A549 (cell line): ENCODE data around the gene GSAP.

Source experiments
- CTCF ChIP-seq: fragments of >200 bp; sonication (Bioruptor Twin); formaldehyde crosslinking; IDR thresholded peaks from 3 replicates; pipeline ENCODE4 v1.5.1; 2016
- FOSL2 ChIP-seq, 2 experiments: fragments of 450-650 bp in 1 of 2; fragments of >200 bp in 1 of 2; sonication (Bioruptor Twin) in 1 of 2; formaldehyde crosslinking; IDR thresholded peaks; 2 replicates each; pipeline versions ENCODE4 v1.5.0 to v1.6.1; 2016 to 2020; ENCODE audit warnings: mild to moderate bottlenecking in 1 of 2, moderate library complexity in 1 of 2
- JUN ChIP-seq, 2 experiments: fragments of >200 bp; sonication (Bioruptor Twin); formaldehyde crosslinking; IDR thresholded peaks; 2 replicates in 1 of 2; 3 replicates in 1 of 2; pipeline ENCODE4 v1.6.1; 2016 to 2017
- JUNB ChIP-seq: fragments of >200 bp; sonication (Bioruptor Twin); formaldehyde crosslinking; IDR thresholded peaks from 2 replicates; pipeline ENCODE4 v1.6.1; 2016
- MAZ ChIP-seq: fragments of 150-350 bp; IDR thresholded peaks from 2 replicates; pipeline ENCODE4 v1.6.1; 2014; ENCODE audit warnings: antibody characterized with exemption, low read depth, low read length, borderline replicate concordance
- POLR2A ChIP-seq: IDR thresholded peaks from 2 replicates; pipeline ENCODE4 v1.6.1; 2012; ENCODE audit warnings: mild to moderate bottlenecking, low read length
- USF2 ChIP-seq: fragments of 450-650 bp; IDR thresholded peaks from 2 replicates; pipeline ENCODE4 v1.6.1; 2014; ENCODE audit warnings: antibody characterized with exemption
- ZC3H11A ChIP-seq: fragments of 450-650 bp; IDR thresholded peaks from 2 replicates; pipeline ENCODE4 v1.6.1; 2014; ENCODE audit warnings: antibody characterized with exemption, mild to moderate bottlenecking
- TF ChIP-seq, protein P1 (sequence below): fragments of 250-450 bp; sonication (Bioruptor Pico); IDR thresholded peaks from 2 replicates; pipeline ENCODE4 v1.5.0; 2021; ENCODE audit warnings: mild to moderate bottlenecking, moderate library complexity, borderline replicate concordance
- TF ChIP-seq, protein P2 (sequence below): IDR thresholded peaks from 2 replicates; pipeline ENCODE4 v1.6.1; 2012

DNA sequence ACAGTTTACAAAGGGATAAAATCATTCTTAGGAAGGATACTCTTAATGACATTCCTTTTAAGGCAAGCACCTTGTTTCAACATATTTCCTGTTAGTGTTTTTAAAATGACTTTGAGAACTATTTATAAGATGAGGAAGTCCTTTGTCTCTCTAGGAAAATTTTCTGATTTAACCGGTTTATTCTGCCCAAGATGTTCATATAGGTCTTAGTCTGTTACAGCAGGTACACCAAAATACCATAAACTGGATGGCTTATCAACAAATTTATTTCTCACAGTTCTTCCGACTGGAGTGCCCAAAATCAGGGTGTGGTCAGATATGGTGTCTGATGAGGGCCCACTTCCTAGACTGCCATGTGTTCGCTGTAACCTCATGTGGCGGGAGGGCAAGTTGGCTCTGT lies 77.9 kb downstream of the GSAP start:
- TF ChIP-seq ZC3H11A = no peak
- no peak for TF ChIP-seq CTCF
- no peak for TF ChIP-seq MAZ
- TF ChIP-seq JUN (IDR thresholded peaks at IDR 0.05) = no peak
- TF ChIP-seq, protein P1, sequence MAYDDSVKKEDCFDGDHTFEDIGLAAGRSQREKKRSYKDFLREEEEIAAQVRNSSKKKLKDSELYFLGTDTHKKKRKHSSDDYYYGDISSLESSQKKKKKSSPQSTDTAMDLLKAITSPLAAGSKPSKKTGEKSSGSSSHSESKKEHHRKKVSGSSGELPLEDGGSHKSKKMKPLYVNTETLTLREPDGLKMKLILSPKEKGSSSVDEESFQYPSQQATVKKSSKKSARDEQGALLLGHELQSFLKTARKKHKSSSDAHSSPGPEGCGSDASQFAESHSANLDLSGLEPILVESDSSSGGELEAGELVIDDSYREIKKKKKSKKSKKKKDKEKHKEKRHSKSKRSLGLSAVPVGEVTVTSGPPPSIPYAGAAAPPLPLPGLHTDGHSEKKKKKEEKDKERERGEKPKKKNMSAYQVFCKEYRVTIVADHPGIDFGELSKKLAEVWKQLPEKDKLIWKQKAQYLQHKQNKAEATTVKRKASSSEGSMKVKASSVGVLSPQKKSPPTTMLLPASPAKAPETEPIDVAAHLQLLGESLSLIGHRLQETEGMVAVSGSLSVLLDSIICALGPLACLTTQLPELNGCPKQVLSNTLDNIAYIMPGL (CRISPR knock-in tag) = no peak
- TF ChIP-seq, protein P2, sequence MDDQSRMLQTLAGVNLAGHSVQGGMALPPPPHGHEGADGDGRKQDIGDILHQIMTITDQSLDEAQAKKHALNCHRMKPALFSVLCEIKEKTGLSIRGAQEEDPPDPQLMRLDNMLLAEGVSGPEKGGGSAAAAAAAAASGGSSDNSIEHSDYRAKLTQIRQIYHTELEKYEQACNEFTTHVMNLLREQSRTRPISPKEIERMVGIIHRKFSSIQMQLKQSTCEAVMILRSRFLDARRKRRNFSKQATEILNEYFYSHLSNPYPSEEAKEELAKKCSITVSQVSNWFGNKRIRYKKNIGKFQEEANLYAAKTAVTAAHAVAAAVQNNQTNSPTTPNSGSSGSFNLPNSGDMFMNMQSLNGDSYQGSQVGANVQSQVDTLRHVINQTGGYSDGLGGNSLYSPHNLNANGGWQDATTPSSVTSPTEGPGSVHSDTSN = no peak
- TF ChIP-seq USF2 = no peak
- TF ChIP-seq JUNB = no peak
- no peak for TF ChIP-seq POLR2A
- no peak for TF ChIP-seq FOSL2 (IDR thresholded peaks at IDR 0.05)
- TF ChIP-seq FOSL2 (CRISPR knock-in tag; IDR thresholded peaks at IDR 0.05) = no peak
